Karpas-422 (cell line): ENCODE results near the gene NRXN3. TPM values are rescaled to one million over a fixed set of nuclear protein-coding genes. Genes with fewer than 3 reads are reported as not detected.

ENCODE experiments used
- DNase-seq: peaks from one replicate; pipeline ENCODE4 v3.0.0-alpha.2; 2015
- H2AFZ ChIP-seq: fragments of 200-600 bp; sonication (generic); 2 replicates; pipeline ENCODE4 v1.6.1; 2014; ENCODE audit warnings: antibody characterized with exemption, low read length, mixed read lengths
- H3K27ac ChIP-seq: fragments of 200-600 bp; sonication (generic); 2 replicates; pipeline ENCODE4 v1.5.1; 2014; ENCODE audit warnings: mild to moderate bottlenecking, low read length, moderate library complexity
- H3K27me3 ChIP-seq: fragments of 200-600 bp; sonication (generic); 2 replicates; pipeline ENCODE4 v1.6.1; 2014; ENCODE audit warnings: low read length, mixed read lengths
- H3K36me3 ChIP-seq: fragments of 200-600 bp; sonication (generic); 2 replicates; pipeline ENCODE4 v1.6.1; 2014; ENCODE audit warnings: low read length, mixed read lengths; ENCODE audit not compliant: insufficient read depth
- H3K4me1 ChIP-seq: fragments of 200-600 bp; sonication (generic); 2 replicates; pipeline ENCODE4 v1.6.1; 2014; ENCODE audit warnings: mild to moderate bottlenecking, low read length, mixed read lengths
- H3K4me2 ChIP-seq: fragments of 200-600 bp; sonication (generic); 2 replicates; pipeline ENCODE4 v1.6.1; 2014; ENCODE audit warnings: low read length, low read depth, mild to moderate bottlenecking; ENCODE audit not compliant: poor library complexity, severe bottlenecking
- H3K4me3 ChIP-seq: fragments of 200-600 bp; sonication (generic); 2 replicates; pipeline ENCODE4 v1.5.1; 2014; ENCODE audit warnings: mild to moderate bottlenecking, antibody characterized with exemption, low read length, mixed read lengths
- H3K79me2 ChIP-seq: fragments of 200-600 bp; sonication (generic); 2 replicates; pipeline ENCODE4 v1.6.1; 2014; ENCODE audit warnings: mild to moderate bottlenecking, low read length, mixed read lengths
- H3K9ac ChIP-seq: fragments of 200-600 bp; sonication (generic); 2 replicates; pipeline ENCODE4 v1.6.0; 2014; ENCODE audit warnings: low read length
- H3K9me2 ChIP-seq: fragments of 200-600 bp; sonication (generic), shearing (Covaris generic); replicated peaks from 2 replicates; pipeline ENCODE4 v1.6.0; 2014; ENCODE audit warnings: mild to moderate bottlenecking, low read length, moderate library complexity; ENCODE audit not compliant: insufficient read depth
- H3K9me3 ChIP-seq: fragments of 300-700, 200-600 bp; sonication (generic); 2 replicates; pipeline ENCODE4 v1.6.1; 2014; ENCODE audit warnings: low read length, mixed read lengths
- H4K20me1 ChIP-seq: fragments of 200-600 bp; sonication (generic); 2 replicates; pipeline ENCODE4 v1.6.1; 2014; ENCODE audit warnings: mild to moderate bottlenecking, antibody characterized with exemption, low read length, low read depth; ENCODE audit not compliant: insufficient read depth
- total RNA-seq: library from RNA; depleted of rRNA; stranded (reverse); fragments of >200 nt; shearing (Covaris generic); gene quantifications from 2 replicates; pipeline ENCODE4 v1.2.3, GENCODE V29; 2014; ENCODE audit warnings: low replicate concordance

NRXN3 gene
- total RNA-seq, 1 experiment from 2014 or later, result not detected

GRCh38 chr14:78254911-78255461 is 84.8 kb downstream of the NRXN3 start:
- H3K27ac ChIP-seq, result no peak overlapping the region
- H3K4me1 ChIP-seq, result no peaks in the 10 kb centered on the region
- H3K9ac ChIP-seq, result no peak overlapping the region
- no peaks in the 10 kb centered on the region for H3K36me3 ChIP-seq
- no peaks in the 10 kb centered on the region for H3K79me2 ChIP-seq
- H3K4me2 ChIP-seq, result no peak overlapping the region
- H3K9me3 ChIP-seq, result no peaks in the 10 kb centered on the region
- H3K4me3 ChIP-seq, result no peak overlapping the region
- DNase-seq, result no peak
- H2AFZ ChIP-seq, result no peak overlapping the region
- no peaks in the 10 kb centered on the region for H3K27me3 ChIP-seq
- no peaks in the 10 kb centered on the region for H4K20me1 ChIP-seq
- H3K9me2 ChIP-seq, result no peaks in the 10 kb centered on the region

DNA sequence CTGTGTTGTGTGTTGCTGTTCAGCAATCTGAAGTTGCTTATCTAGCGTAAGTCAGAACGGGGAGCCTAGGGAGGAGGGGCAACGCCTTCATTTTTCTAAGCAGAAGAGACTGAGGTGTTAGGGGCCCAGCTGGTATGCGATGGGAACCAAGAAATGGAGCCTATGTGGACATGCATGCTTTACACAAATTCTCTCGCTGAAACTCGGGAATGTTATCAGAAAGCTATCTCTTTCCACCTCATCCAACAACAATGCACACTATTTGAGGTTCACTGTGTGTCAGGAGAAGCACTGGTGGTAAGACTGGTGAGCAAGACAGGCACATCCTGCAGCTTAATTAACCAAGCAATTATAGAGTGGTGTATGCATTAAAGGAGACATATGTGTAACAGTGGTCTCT is 89.7 kb downstream of the NRXN3 start:
- Histone ChIP-seq H3K36me3 (no peaks in the 10 kb centered on the region), H3K4me3 (no peak overlapping the region), H3K27ac (no peak overlapping the region), H3K4me1 (no peaks in the 10 kb centered on the region), H4K20me1 (no peaks in the 10 kb centered on the region), H3K27me3 (no peaks in the 10 kb centered on the region), H3K79me2 (no peaks in the 10 kb centered on the region), H3K9ac (no peak overlapping the region), H2AFZ (no peak overlapping the region), H3K9me2 (no peaks in the 10 kb centered on the region), H3K4me2 (no peak overlapping the region), H3K9me3 (no peaks in the 10 kb centered on the region)
- no peak for DNase-seq

DNA sequence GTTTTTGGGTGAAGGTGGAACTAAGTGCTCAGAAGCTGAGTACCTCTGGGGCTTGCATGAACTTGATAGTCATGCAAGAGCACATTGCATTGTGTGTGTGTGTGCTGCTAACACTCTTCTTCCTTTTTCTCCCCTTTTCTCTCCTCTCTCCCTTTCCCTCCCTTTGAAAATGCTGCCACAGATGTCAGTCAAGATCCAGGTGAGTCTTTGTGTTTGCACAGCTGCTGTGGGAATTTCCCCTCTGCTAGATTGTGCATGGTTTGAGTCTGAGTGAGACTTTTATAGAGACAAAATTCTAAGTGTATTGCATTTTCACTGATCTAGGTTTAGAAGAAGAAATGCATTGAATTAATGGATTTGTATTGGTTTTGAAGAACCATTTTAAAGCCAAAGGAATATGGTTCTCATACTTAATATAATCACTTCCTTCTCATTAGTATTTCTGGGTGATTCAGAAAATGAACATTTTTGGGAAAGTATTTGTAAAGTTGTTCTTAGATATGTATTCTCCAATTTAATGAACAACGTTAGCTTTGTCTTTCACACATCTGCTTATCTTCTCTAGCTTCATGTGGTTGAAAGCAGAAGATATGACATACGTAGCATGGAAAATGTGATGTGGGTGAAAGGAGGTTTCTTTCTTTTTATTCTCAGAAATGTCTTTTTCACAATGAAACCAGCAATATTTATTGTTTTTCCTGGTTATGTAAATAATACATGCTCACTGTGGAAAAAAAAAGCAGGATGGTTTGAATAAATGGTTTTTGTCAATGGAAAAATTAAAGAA is 108.5 kb downstream of the NRXN3 start:
- H3K9me3 ChIP-seq, result no peaks in the 10 kb centered on the region
- H3K9ac ChIP-seq, result no peak overlapping the region
- no peak overlapping the region for H3K4me3 ChIP-seq
- no peaks in the 10 kb centered on the region; the same call in 1 of the 2 replicates for H3K27me3 ChIP-seq
- no peaks in the 10 kb centered on the region for H4K20me1 ChIP-seq
- peak overlapping the region; percentile 20 for H3K4me2 ChIP-seq
- H3K79me2 ChIP-seq, result no peaks in the 10 kb centered on the region
- peaks cover 21% of the 10 kb centered on the region for H3K4me1 ChIP-seq
- H2AFZ ChIP-seq, result no peak overlapping the region
- no peaks in the 10 kb centered on the region for H3K36me3 ChIP-seq
- DNase-seq, result no peak
- no peaks in the 10 kb centered on the region for H3K9me2 ChIP-seq
- H3K27ac ChIP-seq, result no peak overlapping the region

GRCh38 chr14:78282437-78282836 is 112.3 kb downstream of the NRXN3 start:
- no peak overlapping the region for H3K4me3 ChIP-seq
- no peak for DNase-seq
- no peak overlapping the region for H3K4me2 ChIP-seq
- H3K9me2 ChIP-seq, result no peaks in the 10 kb centered on the region
- H2AFZ ChIP-seq, result no peak overlapping the region
- H3K4me1 ChIP-seq, result peaks cover 21% of the 10 kb centered on the region
- no peaks in the 10 kb centered on the region for H3K79me2 ChIP-seq
- H3K27ac ChIP-seq, result no peak overlapping the region
- no peaks in the 10 kb centered on the region for H3K36me3 ChIP-seq
- no peaks in the 10 kb centered on the region for H4K20me1 ChIP-seq
- H3K9me3 ChIP-seq, result no peaks in the 10 kb centered on the region
- no peaks in the 10 kb centered on the region; the same call in 1 of the 2 replicates for H3K27me3 ChIP-seq
- no peak overlapping the region for H3K9ac ChIP-seq

DNA sequence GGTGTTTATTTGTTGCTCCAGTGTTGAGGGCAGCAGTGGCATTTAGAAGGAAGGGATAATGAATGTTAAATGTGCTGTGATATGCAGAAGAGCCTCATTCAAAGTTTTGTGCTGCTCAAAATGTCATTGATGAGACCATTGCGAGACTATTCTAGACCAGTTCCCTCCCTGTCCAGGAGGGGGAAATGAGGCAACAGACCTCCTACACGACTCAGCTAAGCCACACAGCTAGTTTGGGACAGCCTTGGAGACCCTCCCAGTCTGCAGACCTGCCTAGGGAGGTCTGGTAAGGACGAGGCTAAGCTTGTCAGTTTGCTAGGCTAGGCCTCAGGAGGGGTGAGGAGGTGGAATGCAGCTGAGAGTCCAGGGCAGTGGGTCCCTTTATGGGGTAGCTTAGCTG is 116.0 kb downstream of the NRXN3 start:
- no peaks in the 10 kb centered on the region for H3K9me2 ChIP-seq
- no peaks in the 10 kb centered on the region for H3K79me2 ChIP-seq
- H3K27ac ChIP-seq, result no peak overlapping the region
- H3K36me3 ChIP-seq, result no peaks in the 10 kb centered on the region
- no peaks in the 10 kb centered on the region for H3K9me3 ChIP-seq
- no peak for DNase-seq
- H3K9ac ChIP-seq, result no peak overlapping the region
- no peak overlapping the region for H3K4me3 ChIP-seq
- H3K4me2 ChIP-seq, result no peak overlapping the region
- H3K4me1 ChIP-seq, result no peaks in the 10 kb centered on the region
- H2AFZ ChIP-seq, result no peak overlapping the region
- no peaks in the 10 kb centered on the region for H4K20me1 ChIP-seq
- no peaks in the 10 kb centered on the region; the same call in 1 of the 2 replicates for H3K27me3 ChIP-seq

GRCh38 chr14:78292003-78292402 is 121.8 kb downstream of the NRXN3 start:
- Histone ChIP-seq H3K36me3 (no peaks in the 10 kb centered on the region), H4K20me1 (no peaks in the 10 kb centered on the region), H3K27me3 (no peaks in the 10 kb centered on the region), H3K4me3 (no peak overlapping the region), H3K4me1 (no peaks in the 10 kb centered on the region), H3K9ac (no peak overlapping the region), H3K9me3 (no peaks in the 10 kb centered on the region), H3K27ac (no peak overlapping the region), H2AFZ (no peak overlapping the region), H3K4me2 (no peak overlapping the region), H3K9me2 (no peaks in the 10 kb centered on the region), H3K79me2 (no peaks in the 10 kb centered on the region)
- no peak for DNase-seq

DNA sequence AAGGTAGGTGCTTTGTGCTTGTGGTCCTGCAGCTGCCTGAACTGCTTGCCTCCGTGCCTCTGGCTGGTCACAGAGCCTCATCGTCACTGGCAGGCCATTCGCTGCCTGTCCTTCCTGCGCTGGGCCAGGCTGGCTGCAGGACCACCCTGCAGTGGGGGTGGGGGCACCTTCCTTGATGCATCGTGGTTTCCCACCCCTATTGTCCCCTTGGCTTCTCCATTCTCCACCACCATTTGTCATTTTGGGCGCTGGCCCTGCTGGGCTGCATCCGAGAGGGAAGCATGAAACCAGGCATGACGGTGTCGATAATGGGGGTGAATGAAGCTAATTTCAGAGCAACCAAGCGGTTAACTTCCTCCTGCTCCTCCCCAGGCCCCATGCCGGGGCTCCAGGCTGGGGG is 127.7 kb downstream of the NRXN3 start:
- H2AFZ ChIP-seq, result no peak overlapping the region
- H3K9me2 ChIP-seq, result no peaks in the 10 kb centered on the region
- no peaks in the 10 kb centered on the region for H3K9me3 ChIP-seq
- H3K27me3 ChIP-seq, result no peaks in the 10 kb centered on the region
- H3K9ac ChIP-seq, result no peak overlapping the region
- H3K4me2 ChIP-seq, result no peak overlapping the region
- H3K4me1 ChIP-seq, result no peaks in the 10 kb centered on the region
- no peaks in the 10 kb centered on the region for H3K36me3 ChIP-seq
- no peak for DNase-seq
- no peak overlapping the region for H3K4me3 ChIP-seq
- H3K27ac ChIP-seq, result no peak overlapping the region
- no peaks in the 10 kb centered on the region for H3K79me2 ChIP-seq
- no peaks in the 10 kb centered on the region for H4K20me1 ChIP-seq

GRCh38 chr14:78298298-78298697 is 128.1 kb downstream of the NRXN3 start:
- Histone ChIP-seq H3K79me2 (no peaks in the 10 kb centered on the region), H2AFZ (no peak overlapping the region), H3K36me3 (no peaks in the 10 kb centered on the region), H4K20me1 (no peaks in the 10 kb centered on the region), H3K9me3 (no peaks in the 10 kb centered on the region), H3K27ac (no peak overlapping the region), H3K4me3 (no peak overlapping the region), H3K9ac (no peak overlapping the region), H3K9me2 (no peaks in the 10 kb centered on the region), H3K4me2 (no peak overlapping the region), H3K4me1 (no peaks in the 10 kb centered on the region), H3K27me3 (no peaks in the 10 kb centered on the region)
- DNase-seq, result no peak
